ENCODE results near the gene AMFR. TPM values are rescaled to one million over a fixed set of nuclear protein-coding genes. Genes with fewer than 3 reads are reported as not detected.

AMFR gene
- total RNA-seq, 1 donor from 2014 or later = 233 TPM

GRCh38 chr16:56349086-56349415 is 76.3 kb downstream of the AMFR start:
- DNase-seq (ENCODE audit: low read depth) = no peak

GRCh38 chr16:56348168-56349085 is 76.9 kb downstream of the AMFR start:
- peak; percentile 35 for DNase-seq (ENCODE audit: low read depth)

GRCh38 chr16:56347670-56348069 is 77.7 kb downstream of the AMFR start:
- no peak for DNase-seq (ENCODE audit: low read depth)

GRCh38 chr16:56347166-56347565 is 78.2 kb downstream of the AMFR start:
- no peak for DNase-seq (ENCODE audit: low read depth)

- DNase-seq (ENCODE audit: low read depth) = no peak
Observed at GRCh38 chr16:56346131-56346890, 79.0 kb downstream of the AMFR start.

- DNase-seq (ENCODE audit: low read depth) = no peak
Observed at GRCh38 chr16:56345406-56346050, 79.8 kb downstream of the AMFR start.

- no peak for DNase-seq (ENCODE audit: low read depth)
Observed at GRCh38 chr16:56344518-56345405, 80.6 kb downstream of the AMFR start.

GRCh38 chr16:56343661-56344517 is 81.5 kb downstream of the AMFR start:
- DNase-seq (ENCODE audit: low read depth) = peak; percentile 68

GRCh38 chr16:56341656-56342399 is 83.5 kb downstream of the AMFR start:
- DNase-seq (ENCODE audit: low read depth) = peak; percentile 97

GRCh38 chr16:56340864-56341365 is 84.4 kb downstream of the AMFR start:
- DNase-seq (ENCODE audit: low read depth) = no peak

GRCh38 chr16:56340416-56340815 is 84.9 kb downstream of the AMFR start:
- no peak for DNase-seq (ENCODE audit: low read depth)

- DNase-seq (ENCODE audit: low read depth) = no peak
Observed at GRCh38 chr16:56339431-56340195, 85.7 kb downstream of the AMFR start.

- no peak for DNase-seq (ENCODE audit: low read depth)
Observed at GRCh38 chr16:56338566-56339318, 86.6 kb downstream of the AMFR start.

GRCh38 chr16:56337858-56338325 is 87.5 kb downstream of the AMFR start:
- DNase-seq (ENCODE audit: low read depth) = no peak

GRCh38 chr16:56337131-56337857 is 88.1 kb downstream of the AMFR start:
- DNase-seq (ENCODE audit: low read depth) = no peak

GRCh38 chr16:56336711-56337110 is 88.6 kb downstream of the AMFR start:
- DNase-seq (ENCODE audit: low read depth) = peak; percentile 71

Data from myocyte (in vitro differentiated cells).